CD4-positive, alpha-beta memory T cell (primary cell): ENCODE measurements around the gene RABGAP1L. TPM values are rescaled to one million over a fixed set of nuclear protein-coding genes. Genes with fewer than 3 reads are reported as not detected.

Source experiments
- CTCF ChIA-PET: fragments of 350-600 bp; sonication (Branson Sonifier 250); formaldehyde crosslinking; loops from one replicate; lab custom pipeline; 2021; ENCODE audit warnings: inconsistent platforms; ENCODE audit not compliant: partially characterized antibody; lab: Charles Lee
- POLR2A ChIA-PET: fragments of 350-600 bp; sonication (Branson Sonifier 250); formaldehyde crosslinking; loops from one replicate; lab custom pipeline; 2021; ENCODE audit not compliant: partially characterized antibody; lab: Charles Lee
- DNase-seq, 5 donors: peaks; one replicate each; pipeline versions ENCODE4 v3.0.0 to v3.0.0-alpha.2; 2020 to 2022; ENCODE audit warnings: mixed read lengths in 1 of 5
- H3K27ac ChIP-seq: one replicate; pipeline ENCODE4 v1.7.0; 2013; ENCODE audit warnings: low read depth, low read length
- H3K27me3 ChIP-seq: 2 replicates; pipeline ENCODE4 v1.7.0; 2013; ENCODE audit warnings: mild to moderate bottlenecking, low read length, moderate library complexity; ENCODE audit not compliant: insufficient read depth
- H3K36me3 ChIP-seq: 2 replicates; pipeline ENCODE4 v1.7.0; 2013; ENCODE audit warnings: mild to moderate bottlenecking, low read length, moderate library complexity; ENCODE audit not compliant: insufficient read depth
- H3K4me1 ChIP-seq: 2 replicates; pipeline ENCODE4 v1.7.0; 2013; ENCODE audit warnings: mild to moderate bottlenecking, low read length, moderate library complexity; ENCODE audit not compliant: insufficient read depth
- H3K4me3 ChIP-seq, 2 donors: one replicate each; pipeline ENCODE4 v1.7.0; 2013; ENCODE audit warnings: low read length in 2 of 2, mild to moderate bottlenecking in 1 of 2
- H3K9me3 ChIP-seq, 2 donors: one replicate each; pipeline ENCODE4 v1.7.0; 2013; ENCODE audit warnings: low read length in 2 of 2, control low read depth in 1 of 2; ENCODE audit not compliant: control insufficient read depth in 1 of 2
- H3K27ac Mint-ChIP-seq, 7 donors: one replicate each; pipeline ENCODE4 v1.8.0; 2020 to 2021; ENCODE audit warnings: mixed read lengths in 7 of 7, mild to moderate bottlenecking in 6 of 7, inconsistent platforms in 3 of 7, moderate library complexity in 3 of 7
- H3K27me3 Mint-ChIP-seq, 2 donors: one replicate each; pipeline ENCODE4 v1.8.0; 2020 to 2021; ENCODE audit warnings: mixed read lengths in 2 of 2
- H3K36me3 Mint-ChIP-seq, 2 donors: one replicate each; pipeline ENCODE4 v1.8.0; 2020 to 2021; ENCODE audit warnings: mixed read lengths in 2 of 2, inconsistent platforms in 1 of 2, mild to moderate bottlenecking in 1 of 2
- H3K4me1 Mint-ChIP-seq, 4 donors: one replicate each; pipeline ENCODE4 v1.8.0; 2020 to 2021; ENCODE audit warnings: mixed read lengths in 4 of 4, mild to moderate bottlenecking in 1 of 4
- H3K4me3 Mint-ChIP-seq, 8 donors: one replicate each; pipeline ENCODE4 v1.8.0; 2020 to 2021; ENCODE audit warnings: mixed read lengths in 8 of 8, mild to moderate bottlenecking in 7 of 8, moderate library complexity in 6 of 8, inconsistent platforms in 3 of 8
- H3K9me3 Mint-ChIP-seq, 8 donors: one replicate each; pipeline ENCODE4 v1.8.0; 2020 to 2021; ENCODE audit warnings: mixed read lengths in 8 of 8, mild to moderate bottlenecking in 5 of 8, inconsistent platforms in 3 of 8, moderate library complexity in 1 of 8
- intact Hi-C: fragments of 100-400 bp; cut with micrococcal nuclease; formaldehyde crosslinking; loops from one replicate; pipeline ENCODE4 v1.15.1; 2023
- polyA plus RNA-seq, 2 donors: library from polyadenylated mRNA; unstranded; fragments of 300-500 nt; fragmentation: Illumina TruSeq; gene quantifications; one replicate each; pipeline ENCODE4 v1.2.3, GENCODE V29; 2021
- total RNA-seq, 2 experiments: library from RNA; stranded (reverse); gene quantifications; one replicate each; pipeline ENCODE4 v1.2.3, GENCODE V29; 2021

The RABGAP1L gene
- total and polyA plus RNA-seq, 4 experiments from 2014 or later, result 75.7 to 114 (median 96.8) TPM

- DNase-seq, result no peak
- Mint-ChIP-seq H3K4me1 (peaks cover 9 to 33% (median 15%) of the 10 kb centered on the region in 4 donors), H3K36me3 (peaks cover 2 to 10% of the 10 kb centered on the region in 2 donors), H3K27ac (peak overlapping the region in 6 of 7 donors; percentile 37 to 78 (median 63)), H3K4me3 (no peak overlapping the region), H3K9me3 (peaks cover 0 to 3% (median 0%) of the 10 kb centered on the region in 8 donors), H3K27me3 (no peaks in the 10 kb centered on the region)
- Histone ChIP-seq H3K4me1 (peaks cover 13% of the 10 kb centered on the region), H3K9me3 (no peaks in the 10 kb centered on the region), H3K27me3 (no peaks in the 10 kb centered on the region), H3K27ac (no peak overlapping the region), H3K4me3 (no peak overlapping the region), H3K36me3 (no peaks in the 10 kb centered on the region)
- ChIA-PET POLR2A (interaction anchor here (1.2 kb wide), 1 partner anchor 72 kb away, joined by 4 read pairs; no protein-coding TSS in a partner anchor), CTCF (interaction anchor here (1.0 kb wide), 1 partner anchor 21 kb away, joined by 3 read pairs; no protein-coding TSS in a partner anchor)
- intact Hi-C loops, result no loop called here
Measured at GRCh38 chr1:174871886-174872285, 712.6 kb downstream of the RABGAP1L start.

GRCh38 chr1:174872615-174873058 lies 713.3 kb downstream of the RABGAP1L start:
- POLR2A ChIA-PET, result interaction anchor here (1.2 kb wide), 1 partner anchor 73 kb away, joined by 4 read pairs; no protein-coding TSS in a partner anchor
- peaks cover 19% of the 10 kb centered on the region for H3K4me1 ChIP-seq
- peak overlapping the region in 3 of 7 donors; percentile 12 to 71 (median 44) for H3K27ac Mint-ChIP-seq
- peaks cover 0 to 3% (median 0%) of the 10 kb centered on the region in 8 donors for H3K9me3 Mint-ChIP-seq
- H3K4me1 Mint-ChIP-seq, result peaks cover 12 to 38% (median 18%) of the 10 kb centered on the region in 4 donors
- no peak overlapping the region for H3K4me3 ChIP-seq
- H3K9me3 ChIP-seq, result no peaks in the 10 kb centered on the region
- intact Hi-C loops, result no loop called here
- peaks cover 6 to 13% of the 10 kb centered on the region in 2 donors for H3K36me3 Mint-ChIP-seq
- H3K36me3 ChIP-seq, result no peaks in the 10 kb centered on the region
- CTCF ChIA-PET, result no interaction called here
- no peak overlapping the region for H3K27ac ChIP-seq
- no peaks in the 10 kb centered on the region for H3K27me3 ChIP-seq
- H3K27me3 Mint-ChIP-seq, result no peaks in the 10 kb centered on the region
- H3K4me3 Mint-ChIP-seq, result no peak overlapping the region
- DNase-seq, result no peak

GRCh38 chr1:174874331-174875053 lies 715.2 kb downstream of the RABGAP1L start:
- peak overlapping the region; percentile 78 to 89 (median 84) for H3K4me3 Mint-ChIP-seq

GRCh38 chr1:174875306-174875705 lies 716.0 kb downstream of the RABGAP1L start:
- H3K27ac Mint-ChIP-seq, result peak overlapping the region; percentile 66 to 88 (median 80)
- no peak overlapping the region for H3K4me3 ChIP-seq
- ChIA-PET POLR2A (interaction anchor here (1.1 to 3.7 kb wide), 5 partner anchors 75 to 124 kb away, joined by 3 to 20 read pairs (median 17); partner anchors contain the start of gene CACYBP), CTCF (interaction anchor here (1.1 to 2.3 kb wide), 4 partner anchors 19 to 130 kb away, joined by 3 to 8 read pairs (median 3); partner anchors contain the start of gene CACYBP)
- no peak overlapping the region for H3K27ac ChIP-seq
- peaks cover 3 to 4% of the 10 kb centered on the region in 2 donors for H3K36me3 Mint-ChIP-seq
- H3K36me3 ChIP-seq, result no peaks in the 10 kb centered on the region
- H3K9me3 Mint-ChIP-seq, result no peaks in the 10 kb centered on the region
- H3K9me3 ChIP-seq, result no peaks in the 10 kb centered on the region
- H3K4me3 Mint-ChIP-seq, result peak overlapping the region; percentile 35 to 89 (median 84)
- peaks cover 12 to 38% (median 18%) of the 10 kb centered on the region in 4 donors for H3K4me1 Mint-ChIP-seq
- H3K27me3 ChIP-seq, result no peaks in the 10 kb centered on the region
- peak; percentile 20 to 66 (median 47) for DNase-seq
- no peaks in the 10 kb centered on the region for H3K27me3 Mint-ChIP-seq
- intact Hi-C loops, result loop anchor here (5.0 kb wide), 1 partner anchor 92 kb away; no protein-coding TSS in a partner anchor
- peaks cover 19% of the 10 kb centered on the region for H3K4me1 ChIP-seq

More at GRCh38 chr1:174874331-174875053, 715.2 kb downstream of the RABGAP1L start:
- Mint-ChIP-seq H3K9me3 (no peaks in the 10 kb centered on the region), H3K27me3 (no peaks in the 10 kb centered on the region), H3K4me1 (peaks cover 12 to 38% (median 18%) of the 10 kb centered on the region in 4 donors), H3K36me3 (peaks cover 3 to 4% of the 10 kb centered on the region in 2 donors), H3K27ac (peak overlapping the region; percentile 62 to 88 (median 77))
- ChIA-PET CTCF (interaction anchor here (1.1 to 2.3 kb wide), 3 partner anchors 20 to 129 kb away, joined by 3 to 8 read pairs (median 3); partner anchors contain the start of gene CACYBP), POLR2A (interaction anchor here (0.6 to 3.7 kb wide), 8 partner anchors 74 to 125 kb away, joined by 3 to 20 read pairs (median 8); partner anchors contain the start of gene CACYBP)
- intact Hi-C loops, result loop anchor here (5.0 kb wide), 1 partner anchor 93 kb away; no protein-coding TSS in a partner anchor
- Histone ChIP-seq H3K27ac (no peak overlapping the region), H3K4me1 (peaks cover 19% of the 10 kb centered on the region), H3K4me3 (no peak overlapping the region), H3K27me3 (no peaks in the 10 kb centered on the region), H3K9me3 (no peaks in the 10 kb centered on the region), H3K36me3 (no peaks in the 10 kb centered on the region)
- no peak for DNase-seq

GRCh38 chr1:174877208-174877673 lies 717.9 kb downstream of the RABGAP1L start:
- Histone ChIP-seq H3K9me3 (no peaks in the 10 kb centered on the region), H3K27me3 (no peaks in the 10 kb centered on the region), H3K36me3 (no peaks in the 10 kb centered on the region), H3K4me1 (peaks cover 19% of the 10 kb centered on the region), H3K27ac (no peak overlapping the region), H3K4me3 (peak overlapping the region in 1 of 2 donors; percentile 39)
- CTCF ChIA-PET, result interaction anchor here (0.9 to 1.4 kb wide), 3 partner anchors 55 to 125 kb away, joined by 3 to 5 read pairs (median 4); no protein-coding TSS in a partner anchor
- Mint-ChIP-seq H3K9me3 (no peaks in the 10 kb centered on the region), H3K27me3 (no peaks in the 10 kb centered on the region), H3K36me3 (peaks cover 3 to 4% of the 10 kb centered on the region in 2 donors), H3K4me1 (peaks cover 11 to 30% (median 16%) of the 10 kb centered on the region in 4 donors), H3K27ac (peak overlapping the region; percentile 6 to 92 (median 85)), H3K4me3 (peak overlapping the region; percentile 83 to 93 (median 87))
- intact Hi-C loops, result loop anchor here (5.0 kb wide), 1 partner anchor 90 kb away; no protein-coding TSS in a partner anchor
- DNase-seq, result no peak
- POLR2A ChIA-PET, result interaction anchor here (0.9 to 3.7 kb wide), 3 partner anchors 87 to 122 kb away, joined by 3 to 17 read pairs (median 3); partner anchors contain the start of gene CACYBP

GRCh38 chr1:174880171-174880570 lies 720.9 kb downstream of the RABGAP1L start:
- peaks cover 11 to 17% (median 16%) of the 10 kb centered on the region in 4 donors for H3K4me1 Mint-ChIP-seq

More at GRCh38 chr1:174880171-174880570, 720.9 kb downstream of the RABGAP1L start:
- ChIA-PET CTCF (interaction anchor here (0.9 to 1.1 kb wide), 2 partner anchors 81 to 106 kb away, joined by 3 to 4 read pairs; no protein-coding TSS in a partner anchor), POLR2A (no interaction called here)
- no peaks in the 10 kb centered on the region for H3K9me3 Mint-ChIP-seq
- H3K4me3 Mint-ChIP-seq, result no peak overlapping the region
- no peak overlapping the region for H3K27ac Mint-ChIP-seq
- DNase-seq, result no peak
- H3K27me3 Mint-ChIP-seq, result no peaks in the 10 kb centered on the region
- H3K27ac ChIP-seq, result no peak overlapping the region
- peaks cover 3 to 4% of the 10 kb centered on the region in 2 donors for H3K36me3 Mint-ChIP-seq
- H3K9me3 ChIP-seq, result no peaks in the 10 kb centered on the region
- H3K27me3 ChIP-seq, result no peaks in the 10 kb centered on the region
- intact Hi-C loops, result loop anchor here (5.0 kb wide), 2 partner anchors 37 to 247 kb away; no protein-coding TSS in a partner anchor
- H3K4me3 ChIP-seq, result no peak overlapping the region
- peaks cover 24% of the 10 kb centered on the region for H3K4me1 ChIP-seq
- no peaks in the 10 kb centered on the region for H3K36me3 ChIP-seq
